Suprapubic skin (tissue), 4 donors: ENCODE results near the gene SEMA3D. TPM values are rescaled to one million over a fixed set of nuclear protein-coding genes. Genes with fewer than 3 reads are reported as not detected.

Experiments
- DNase-seq, 2 donors: peaks; one replicate each; pipeline ENCODE4 v3.0.0-alpha.2; 2019; ENCODE audit warnings: low spot score in 2 of 2
- H3K27ac ChIP-seq: fragments of 200-600 bp; sonication (generic); one replicate; pipeline ENCODE4 v1.5.1; 2019
- H3K27me3 ChIP-seq: fragments of 200-600 bp; sonication (generic); one replicate; pipeline ENCODE4 v1.5.1; 2019
- H3K36me3 ChIP-seq: fragments of 200-600 bp; sonication (generic); one replicate; pipeline ENCODE4 v1.5.1; 2019
- H3K4me1 ChIP-seq: fragments of 200-600 bp; sonication (generic); one replicate; pipeline ENCODE4 v1.5.1; 2019
- H3K4me3 ChIP-seq: fragments of 200-600 bp; sonication (generic); one replicate; pipeline ENCODE4 v1.5.1; 2019; ENCODE audit warnings: mild to moderate bottlenecking
- H3K9me3 ChIP-seq: fragments of 200-600 bp; sonication (generic); one replicate; pipeline ENCODE4 v1.5.1; 2019
- CTCF ChIP-seq, 2 donors: fragments of 200-600 bp in 1 of 2; fragments of 450-650 bp in 1 of 2; sonication (generic) in 1 of 2; IDR thresholded peaks; one replicate each; pipeline ENCODE4 v1.5.1; 2016 to 2019; ENCODE audit warnings: antibody characterized with exemption in 2 of 2, mild to moderate bottlenecking in 1 of 2, moderate library complexity in 1 of 2
- EP300 ChIP-seq: sonication (generic); formaldehyde crosslinking; IDR thresholded peaks from one replicate; pipeline ENCODE4 v1.6.1; 2017; ENCODE audit warnings: antibody characterized with exemption
- POLR2A ChIP-seq, 2 donors: fragments of 450-650 bp; IDR thresholded peaks; one replicate each; pipeline ENCODE4 v1.6.1; 2017; ENCODE audit warnings: antibody characterized with exemption in 2 of 2, mild to moderate bottlenecking in 2 of 2, moderate library complexity in 2 of 2
- POLR2AphosphoS5 ChIP-seq, 3 donors: sonication (generic); formaldehyde crosslinking; IDR thresholded peaks; one replicate each; pipeline ENCODE4 v1.6.1; 2017; ENCODE audit warnings: antibody characterized with exemption in 3 of 3
- WGBS: methylation state at CpG from one replicate; pipeline ENCODE4 v1.1.5; 2018; 5-methylcytosine and 5-hydroxymethylcytosine counted together
- total RNA-seq, 4 donors: library from RNA; depleted of rRNA; stranded (reverse); fragments of >200 nt; gene quantifications; one replicate each; pipeline ENCODE4 v1.1.0, GENCODE V29; 2016

The SEMA3D gene
- total RNA-seq, 4 donors from 2014 or later: 1.9 to 5.9 (median 3.6) TPM

GRCh38 chr7:85019176-85019575 lies 167.7 kb downstream of the SEMA3D start:
- H3K4me3 ChIP-seq: no peak overlapping the region
- H3K27ac ChIP-seq: no peak overlapping the region
- no peaks in the 10 kb centered on the region for H3K27me3 ChIP-seq
- DNase-seq: no peak
- no peaks in the 10 kb centered on the region for H3K9me3 ChIP-seq
- WGBS: 95% methylated on average over 1 of the region's 1 CpG
- TF ChIP-seq EP300: no peak
- no peak for TF ChIP-seq POLR2AphosphoS5 (IDR thresholded peaks at IDR 0.05)
- no peaks in the 10 kb centered on the region for H3K4me1 ChIP-seq
- no peaks in the 10 kb centered on the region for H3K36me3 ChIP-seq

GRCh38 chr7:85018498-85018897 lies 168.4 kb downstream of the SEMA3D start:
- no peaks in the 10 kb centered on the region for H3K4me1 ChIP-seq
- no peaks in the 10 kb centered on the region for H3K9me3 ChIP-seq
- H3K27me3 ChIP-seq: no peaks in the 10 kb centered on the region
- no peak for DNase-seq
- H3K4me3 ChIP-seq: no peak overlapping the region
- TF ChIP-seq EP300 (no peak), POLR2A (IDR thresholded peaks at IDR 0.05) (no peak), POLR2AphosphoS5 (IDR thresholded peaks at IDR 0.05) (no peak), CTCF (IDR thresholded peaks at IDR 0.05) (no peak)
- no peaks in the 10 kb centered on the region for H3K36me3 ChIP-seq
- WGBS: 89% methylated on average over 1 of the region's 1 CpG
- no peak overlapping the region for H3K27ac ChIP-seq

GRCh38 chr7:85016286-85016685 lies 170.6 kb downstream of the SEMA3D start:
- no peak for DNase-seq
- Histone ChIP-seq H3K36me3 (no peaks in the 10 kb centered on the region), H3K27me3 (no peaks in the 10 kb centered on the region), H3K4me3 (no peak overlapping the region), H3K4me1 (no peaks in the 10 kb centered on the region), H3K9me3 (no peaks in the 10 kb centered on the region), H3K27ac (no peak overlapping the region)
- TF ChIP-seq POLR2A (IDR thresholded peaks at IDR 0.05): no peak
- no peak for TF ChIP-seq EP300
- no peak for TF ChIP-seq POLR2AphosphoS5 (IDR thresholded peaks at IDR 0.05)
- no peak for TF ChIP-seq CTCF (IDR thresholded peaks at IDR 0.05)
- 90% methylated on average over 1 of the region's 1 CpG for WGBS

GRCh38 chr7:85014936-85015660 lies 171.8 kb downstream of the SEMA3D start:
- no peaks in the 10 kb centered on the region for H3K9me3 ChIP-seq
- H3K27me3 ChIP-seq: no peaks in the 10 kb centered on the region
- H3K27ac ChIP-seq: no peak overlapping the region
- no peak for DNase-seq
- H3K36me3 ChIP-seq: no peaks in the 10 kb centered on the region
- H3K4me3 ChIP-seq: no peak overlapping the region
- 93% methylated on average over 7 of the region's 7 CpGs for WGBS
- TF ChIP-seq CTCF (IDR thresholded peaks at IDR 0.05) (no peak), POLR2A (IDR thresholded peaks at IDR 0.05) (no peak), POLR2AphosphoS5 (IDR thresholded peaks at IDR 0.05) (no peak), EP300 (no peak)
- H3K4me1 ChIP-seq: no peaks in the 10 kb centered on the region

- Histone ChIP-seq H3K27me3 (no peaks in the 10 kb centered on the region), H3K36me3 (no peaks in the 10 kb centered on the region), H3K4me1 (no peaks in the 10 kb centered on the region), H3K27ac (no peak overlapping the region), H3K4me3 (no peak overlapping the region), H3K9me3 (no peaks in the 10 kb centered on the region)
- 89% methylated on average over 4 of the region's 4 CpGs for WGBS
- DNase-seq: no peak
- TF ChIP-seq POLR2AphosphoS5 (IDR thresholded peaks at IDR 0.05) (no peak), EP300 (no peak), CTCF (IDR thresholded peaks at IDR 0.05) (no peak), POLR2A (IDR thresholded peaks at IDR 0.05) (no peak)
Observed at GRCh38 chr7:85011127-85011526, 175.7 kb downstream of the SEMA3D start.

- H3K27me3 ChIP-seq: no peaks in the 10 kb centered on the region
- no peak for TF ChIP-seq CTCF (IDR thresholded peaks at IDR 0.05)
- no peak for TF ChIP-seq EP300
- no peak for TF ChIP-seq POLR2AphosphoS5 (IDR thresholded peaks at IDR 0.05)
- TF ChIP-seq POLR2A (IDR thresholded peaks at IDR 0.05): no peak
- no peak for DNase-seq
- no peak overlapping the region for H3K27ac ChIP-seq
- no peaks in the 10 kb centered on the region for H3K4me1 ChIP-seq
- no peaks in the 10 kb centered on the region for H3K9me3 ChIP-seq
- H3K36me3 ChIP-seq: no peaks in the 10 kb centered on the region
- H3K4me3 ChIP-seq: no peak overlapping the region
Observed at GRCh38 chr7:85010306-85010705, 176.6 kb downstream of the SEMA3D start.
